Tibial nerve (tissue), 3 donors: Measurements from ENCODE around the gene PARP12.

Source experiments
- POLR2A ChIP-seq, 2 donors: fragments of 450-650 bp; IDR thresholded peaks; one replicate each; pipeline ENCODE4 v1.6.1; 2017; ENCODE audit warnings: antibody characterized with exemption in 2 of 2, mild to moderate bottlenecking in 2 of 2, moderate library complexity in 2 of 2
- TF ChIP-seq, protein P1 (sequence below), 5 experiments: fragments of 200-600 bp in 3 of 5; fragments of 450-650 bp in 2 of 5; sonication (generic) in 3 of 5; IDR thresholded peaks; one replicate each; pipeline ENCODE4 v1.5.1; 2016 to 2019; ENCODE audit warnings: antibody characterized with exemption in 5 of 5, mild to moderate bottlenecking in 3 of 5, moderate library complexity in 2 of 5

DNA sequence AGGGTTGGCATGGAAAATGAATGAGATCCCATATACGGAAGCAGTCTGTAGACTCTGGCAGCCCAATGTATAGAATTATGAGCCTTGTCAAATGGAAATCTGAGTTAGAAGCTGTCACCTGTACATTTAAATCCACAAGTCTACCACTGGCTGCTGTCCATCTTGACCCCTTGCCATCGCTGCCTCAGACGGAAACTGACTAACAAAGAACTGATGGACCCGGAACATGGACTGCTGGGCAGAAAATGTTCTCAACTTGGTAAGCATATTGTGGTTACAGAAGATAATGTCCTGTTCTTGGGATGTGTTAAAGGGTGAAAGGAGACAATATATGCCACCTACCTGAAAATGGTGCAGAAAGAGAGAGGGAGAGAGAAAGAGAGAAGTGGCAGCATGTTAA lies 37.5 kb downstream of the PARP12 start:
- TF ChIP-seq, protein P1, sequence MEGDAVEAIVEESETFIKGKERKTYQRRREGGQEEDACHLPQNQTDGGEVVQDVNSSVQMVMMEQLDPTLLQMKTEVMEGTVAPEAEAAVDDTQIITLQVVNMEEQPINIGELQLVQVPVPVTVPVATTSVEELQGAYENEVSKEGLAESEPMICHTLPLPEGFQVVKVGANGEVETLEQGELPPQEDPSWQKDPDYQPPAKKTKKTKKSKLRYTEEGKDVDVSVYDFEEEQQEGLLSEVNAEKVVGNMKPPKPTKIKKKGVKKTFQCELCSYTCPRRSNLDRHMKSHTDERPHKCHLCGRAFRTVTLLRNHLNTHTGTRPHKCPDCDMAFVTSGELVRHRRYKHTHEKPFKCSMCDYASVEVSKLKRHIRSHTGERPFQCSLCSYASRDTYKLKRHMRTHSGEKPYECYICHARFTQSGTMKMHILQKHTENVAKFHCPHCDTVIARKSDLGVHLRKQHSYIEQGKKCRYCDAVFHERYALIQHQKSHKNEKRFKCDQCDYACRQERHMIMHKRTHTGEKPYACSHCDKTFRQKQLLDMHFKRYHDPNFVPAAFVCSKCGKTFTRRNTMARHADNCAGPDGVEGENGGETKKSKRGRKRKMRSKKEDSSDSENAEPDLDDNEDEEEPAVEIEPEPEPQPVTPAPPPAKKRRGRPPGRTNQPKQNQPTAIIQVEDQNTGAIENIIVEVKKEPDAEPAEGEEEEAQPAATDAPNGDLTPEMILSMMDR (IDR thresholded peaks at IDR 0.05), result no peak
- TF ChIP-seq POLR2A (IDR thresholded peaks at IDR 0.05), result no peak
